ENCODE data around the gene PCDHGA3. TPM values are rescaled to one million over a fixed set of nuclear protein-coding genes. Genes with fewer than 3 reads are reported as not detected.

PCDHGA3 gene
- total and polyA plus RNA-seq, 2 of the 13 experiments (the other 11 are each of a cell fraction or from before 2014, with no cell fraction given), result 0.05 TPM; not detected in 1

GRCh38 chr5:141342773-141343172 is 856 bp upstream of the PCDHGA3 start:
- ATAC-seq (no peak), FAIRE-seq (no peak), DNase-seq (ENCODE audit: low spot score) (no peak)
- H3K27ac ChIP-seq (ENCODE audit: extremely low read length, insufficient read depth, low read length), result no peak overlapping the region
- POLR2A ChIA-PET, result no interaction called here
- CTCF ChIA-PET (ENCODE audit: low intra/inter-chr PET ratio, low total read pairs), result no interaction called here
- no peak overlapping the region for H3K4me3 ChIP-seq (replicated peaks in 1 of 3; ENCODE audit: insufficient read depth in 1 of 3, low read depth in 2 of 3, low read length in 3 of 3)
- no peaks in the 10 kb centered on the region for H3K27me3 ChIP-seq (ENCODE audit: control insufficient read depth in 1 of 2, insufficient read depth in 2 of 2, low read length in 2 of 2)
- no peaks in the 10 kb centered on the region for H3K4me1 ChIP-seq (ENCODE audit: insufficient read depth, low read length)
- intact Hi-C loops (cut with micrococcal nuclease; ENCODE audit: unreplicated experiment), result no loop called here
- no peak overlapping the region for H3K4me2 ChIP-seq (ENCODE audit: low read depth, low read length)
- H3K79me2 ChIP-seq (ENCODE audit: insufficient read depth, low read length), result no peaks in the 10 kb centered on the region
- TF ChIP-seq SMAD3 (CRISPR knock-in tag; IDR thresholded peaks at IDR 0.05) (no peak), ZKSCAN5 (CRISPR knock-in tag; IDR thresholded peaks at IDR 0.05) (no peak), ZNF33A (CRISPR knock-in tag; IDR thresholded peaks at IDR 0.05; ENCODE audit: borderline replicate concordance) (no peak), ZBTB37 (CRISPR knock-in tag; IDR thresholded peaks at IDR 0.05) (no peak), TCF7 (IDR thresholded peaks at IDR 0.05; ENCODE audit: low read depth) (no peak), ZNF878 (CRISPR knock-in tag; IDR thresholded peaks at IDR 0.05) (no peak), SP1 (IDR thresholded peaks at IDR 0.05) (no peak), SP1 (CRISPR knock-in tag; IDR thresholded peaks at IDR 0.05) (no peak), ZBTB14 (CRISPR knock-in tag; IDR thresholded peaks at IDR 0.05) (no peak), ATF7 (IDR thresholded peaks at IDR 0.05) (no peak), ATF7 (CRISPR knock-in tag; IDR thresholded peaks at IDR 0.05) (no peak), LCORL (IDR thresholded peaks at IDR 0.05) (no peak), LCORL (CRISPR knock-in tag; IDR thresholded peaks at IDR 0.05) (no peak), RFX1 (IDR thresholded peaks at IDR 0.05) (no peak), ZNF335 (CRISPR knock-in tag; IDR thresholded peaks at IDR 0.05) (no peak), ZNF225 (CRISPR knock-in tag; IDR thresholded peaks at IDR 0.05) (no peak), ZNF503 (CRISPR knock-in tag; IDR thresholded peaks at IDR 0.05) (no peak), FOXK2 (IDR thresholded peaks at IDR 0.05) (no peak), HDAC6 (IDR thresholded peaks at IDR 0.05; ENCODE audit: low read depth, low read length) (no peak), PITX1 (CRISPR knock-in tag; IDR thresholded peaks at IDR 0.05) (no peak)
- no peak overlapping the region for H3K9ac ChIP-seq (ENCODE audit: insufficient read depth, low read depth, low read length)
- in situ Hi-C loops (cut with HindIII; ENCODE audit: extremely low pct_ligation_motif_present, low pct_unique_long_range_greater_than_20kb), result no loop called here
- H3K36me3 ChIP-seq (replicated peaks in 1 of 2; ENCODE audit: control insufficient read depth in 1 of 2, insufficient read depth in 2 of 2, low read length in 2 of 2), result no peaks in the 10 kb centered on the region
- no peak overlapping the region for H2AFZ ChIP-seq (ENCODE audit: low read length)
- no TSS peak for BruUV-seq (replicated peaks)
- no peaks in the 10 kb centered on the region for H4K20me1 ChIP-seq (ENCODE audit: insufficient read depth, low read length)
- H3K9me3 ChIP-seq (ENCODE audit: low read length), result peaks cover 30% of the 10 kb centered on the region
- WGBS (ENCODE audit: low lambda C conversion rate), result 0% methylated on average over 1 of the region's 1 CpG

Measured in HepG2 (cell line).